ENCODE measurements around the gene ASAP3. TPM values are rescaled to one million over a fixed set of nuclear protein-coding genes. Genes with fewer than 3 reads are reported as not detected.
A peak's percentile ranks its signal among the peaks of the same experiment; 100 is the strongest.

Gene ASAP3
- total and polyA plus RNA-seq, 2 of the 13 experiments (the other 11 are each of a cell fraction or from before 2014, with no cell fraction given) = 32.6 to 37.0 TPM

DNA sequence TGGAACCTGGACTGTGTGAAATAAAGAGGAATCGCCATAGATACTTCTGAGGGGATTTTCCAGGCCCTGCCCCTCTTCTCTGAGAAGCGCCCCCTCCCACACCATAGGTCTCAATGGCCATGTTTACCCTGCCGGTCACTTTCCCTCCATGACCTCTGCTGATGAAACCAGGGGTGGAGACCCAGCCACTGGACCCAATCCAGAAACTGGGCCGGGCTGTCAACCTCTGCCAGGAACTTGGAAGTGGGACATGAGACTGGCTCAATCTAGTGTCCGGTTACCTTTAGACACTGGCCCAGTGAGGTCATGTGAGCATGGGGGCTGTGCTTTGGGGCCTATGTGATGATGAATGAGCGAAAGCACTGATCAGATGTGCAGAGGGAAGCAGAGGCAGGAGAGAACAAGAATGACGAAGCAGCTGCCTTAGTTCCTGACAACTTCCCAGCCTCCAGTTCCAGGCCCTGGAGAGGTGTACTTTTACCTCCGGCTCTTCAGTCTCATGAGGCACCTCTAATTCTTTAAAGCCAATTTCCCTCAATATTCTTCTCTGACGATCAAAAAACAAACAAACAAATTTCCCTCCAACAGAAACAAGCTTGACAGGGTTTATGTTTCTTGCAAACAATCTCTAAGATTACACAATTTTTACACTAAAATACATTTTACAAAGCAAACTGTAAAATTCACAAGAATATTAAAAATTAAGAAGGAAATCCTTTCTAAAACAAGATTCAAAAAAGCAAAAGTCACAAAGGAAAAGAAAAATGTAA lies 4.9 kb downstream of the ASAP3 start (continued):
- peak; percentile 83 for TF ChIP-seq ZGPAT (CRISPR knock-in tag; IDR thresholded peaks at IDR 0.05)
- TF ChIP-seq IRX3 (CRISPR knock-in tag; IDR thresholded peaks at IDR 0.05; ENCODE audit: borderline replicate concordance, low read depth) = no peak
- no peak; the same call in 1 of the 2 replicates for TF ChIP-seq ZSCAN9 (CRISPR knock-in tag; IDR thresholded peaks at IDR 0.05; ENCODE audit: borderline replicate concordance)
- TF ChIP-seq ZNF451 (CRISPR knock-in tag; IDR thresholded peaks at IDR 0.05) = no peak
- no peak for TF ChIP-seq ETV6 (CRISPR knock-in tag; conservative IDR thresholded peaks at IDR 0.05)
- no peak for TF ChIP-seq RELA (CRISPR knock-in tag; IDR thresholded peaks at IDR 0.05)
- no peak for TF ChIP-seq PAF1 (CRISPR knock-in tag; IDR thresholded peaks at IDR 0.05)
- no peak for TF ChIP-seq KLF15 (CRISPR knock-in tag; IDR thresholded peaks at IDR 0.05; ENCODE audit: borderline replicate concordance)
- TF ChIP-seq REL (CRISPR knock-in tag; conservative IDR thresholded peaks at IDR 0.05) = no peak
- peak; percentile 89 for TF ChIP-seq FOXK1 (CRISPR knock-in tag; IDR thresholded peaks at IDR 0.05; ENCODE audit: borderline replicate concordance, low read depth)
- no peak for TF ChIP-seq BRD4 (CRISPR knock-in tag; IDR thresholded peaks at IDR 0.05)
- no peak for TF ChIP-seq FIP1L1 (IDR thresholded peaks at IDR 0.05; ENCODE audit: borderline replicate concordance, insufficient read depth, low read depth, low read length)
- no peak for TF ChIP-seq ZNF576 (CRISPR knock-in tag; IDR thresholded peaks at IDR 0.05)
- peak; percentile 29; the same call in 1 of the 2 replicates for TF ChIP-seq AKAP8 (CRISPR knock-in tag; IDR thresholded peaks at IDR 0.05)
- TF ChIP-seq ZNF782 (CRISPR knock-in tag; IDR thresholded peaks at IDR 0.05; ENCODE audit: borderline replicate concordance) = no peak; the same call in 1 of the 2 replicates
- no peak for TF ChIP-seq JUN (CRISPR knock-in tag; IDR thresholded peaks at IDR 0.05)
- peak; percentile 45; the same call in 1 of the 2 replicates for TF ChIP-seq GMEB1 (CRISPR knock-in tag; IDR thresholded peaks at IDR 0.05; ENCODE audit: borderline replicate concordance)
- TF ChIP-seq NCOA1 (CRISPR knock-in tag; IDR thresholded peaks at IDR 0.05) = no peak

All from HepG2 (cell line).